Gastrocnemius medialis (tissue), 4 donors: ENCODE results near the gene GRIA1. TPM values are rescaled to one million over a fixed set of nuclear protein-coding genes. Genes with fewer than 3 reads are reported as not detected.

Experiments
- ATAC-seq, 2 donors: fragments of 150-250 bp; one replicate each; pipeline ENCODE4 v1.9.1; 2016
- DNase-seq, 2 donors: peaks; one replicate each; pipeline ENCODE4 v3.0.0-alpha.2; 2019
- H3K27ac ChIP-seq, 4 donors: fragments of 200-600 bp; sonication (generic); 1 replicate in 1 of 4; 2 replicates in 3 of 4; pipeline ENCODE4 v1.5.1; 2016 to 2018; ENCODE audit warnings: mild to moderate bottlenecking in 2 of 4, moderate library complexity in 1 of 4
- H3K27me3 ChIP-seq, 3 donors: fragments of 200-600 bp; sonication (generic) in 2 of 3; 1 replicate in 1 of 3; 2 replicates in 2 of 3; pipeline versions ENCODE4 v1.5.1 to v1.6.0; 2016 to 2019; ENCODE audit warnings: mild to moderate bottlenecking in 1 of 3, moderate library complexity in 1 of 3
- H3K36me3 ChIP-seq, 2 donors: fragments of 200-600 bp; sonication (generic) in 1 of 2; one replicate each; pipeline ENCODE4 v1.5.1; 2017 to 2018
- H3K4me1 ChIP-seq, 2 donors: fragments of 200-600 bp; sonication (generic) in 1 of 2; one replicate each; pipeline ENCODE4 v1.5.1; 2016 to 2017; ENCODE audit warnings: mild to moderate bottlenecking in 2 of 2
- H3K4me3 ChIP-seq, 4 donors: fragments of 200-600 bp; sonication (generic) in 3 of 4; 1 replicate in 1 of 4; 2 replicates in 3 of 4; pipeline ENCODE4 v1.5.1; 2016 to 2019; ENCODE audit warnings: mild to moderate bottlenecking in 2 of 4
- H3K9me3 ChIP-seq, 3 donors: fragments of 200-600 bp; sonication (generic) in 2 of 3; 1 replicate in 1 of 3; 2 replicates in 2 of 3; pipeline ENCODE4 v1.5.1; 2016 to 2019
- POLR2A ChIP-seq, 2 donors: fragments of 450-650 bp; IDR thresholded peaks; one replicate each; pipeline ENCODE4 v1.6.1; 2017; ENCODE audit warnings: antibody characterized with exemption in 2 of 2, mild to moderate bottlenecking in 2 of 2, moderate library complexity in 2 of 2
- in situ Hi-C, 4 donors: fragments of 200-750 bp; cut with MboI; loops; one replicate each; pipeline versions ENCODE4 v1.15.0 to v1.8.0; 2017; ENCODE audit warnings: low sequenced_read_pairs in 4 of 4
- intact Hi-C: fragments of 100-400 bp; cut with DNase I; formaldehyde crosslinking; loops from one replicate; pipeline ENCODE4 v1.15.1; 2023; ENCODE audit warnings: low total_unique reads
- total RNA-seq, 4 donors: library from RNA; depleted of rRNA; stranded (reverse); fragments of >200 nt; gene quantifications; one replicate each; pipeline versions ENCODE4 v1.1.0 to v1.2.3, GENCODE V29; 2016
- TF ChIP-seq, protein P1 (sequence below), 5 experiments: fragments of 450-650 bp in 3 of 5; fragments of 200-600 bp in 2 of 5; sonication (generic) in 2 of 5; IDR thresholded peaks in 4 of 5; conservative IDR thresholded peaks in 1 of 5; 1 replicate in 4 of 5; 2 replicates in 1 of 5; pipeline ENCODE4 v1.5.1; 2016 to 2019; ENCODE audit warnings: antibody characterized with exemption in 5 of 5, mild to moderate bottlenecking in 3 of 5, moderate library complexity in 3 of 5

Gene GRIA1
- total RNA-seq, 4 donors from 2014 or later: 0.18 to 0.46 TPM; not detected in 2

DNA sequence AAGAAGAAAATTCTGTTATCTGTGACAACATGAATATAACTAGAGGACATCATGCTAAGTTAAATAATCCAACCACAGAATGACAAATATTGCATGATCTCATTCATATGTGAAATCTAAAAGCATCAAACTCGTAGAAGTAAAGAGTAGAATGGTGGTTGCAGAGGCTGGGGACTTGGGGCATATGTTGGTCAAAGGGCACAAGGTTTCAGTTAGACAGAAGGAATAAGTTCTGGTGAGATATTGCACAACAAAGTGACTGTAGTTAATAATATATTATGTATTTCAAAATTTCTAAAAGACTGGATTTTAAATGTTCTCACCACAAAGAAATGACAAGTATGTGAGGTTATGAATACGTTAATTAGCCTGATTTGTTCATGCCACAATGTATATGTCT, 24.8 kb downstream of the GRIA1 start:
- Histone ChIP-seq H3K4me3 (no peak overlapping the region), H3K9me3 (no peaks in the 10 kb centered on the region), H3K27me3 (no peaks in the 10 kb centered on the region), H3K27ac (no peak overlapping the region), H3K36me3 (no peaks in the 10 kb centered on the region), H3K4me1 (no peaks in the 10 kb centered on the region)
- DNase-seq: no peak
- in situ Hi-C loops (loop anchor here in 1 of 4 donors (25.0 kb wide), 1 partner anchor 447 kb away; no protein-coding TSS in a partner anchor), intact Hi-C loops (no loop called here)
- TF ChIP-seq POLR2A (IDR thresholded peaks at IDR 0.05): no peak
- TF ChIP-seq, protein P1, sequence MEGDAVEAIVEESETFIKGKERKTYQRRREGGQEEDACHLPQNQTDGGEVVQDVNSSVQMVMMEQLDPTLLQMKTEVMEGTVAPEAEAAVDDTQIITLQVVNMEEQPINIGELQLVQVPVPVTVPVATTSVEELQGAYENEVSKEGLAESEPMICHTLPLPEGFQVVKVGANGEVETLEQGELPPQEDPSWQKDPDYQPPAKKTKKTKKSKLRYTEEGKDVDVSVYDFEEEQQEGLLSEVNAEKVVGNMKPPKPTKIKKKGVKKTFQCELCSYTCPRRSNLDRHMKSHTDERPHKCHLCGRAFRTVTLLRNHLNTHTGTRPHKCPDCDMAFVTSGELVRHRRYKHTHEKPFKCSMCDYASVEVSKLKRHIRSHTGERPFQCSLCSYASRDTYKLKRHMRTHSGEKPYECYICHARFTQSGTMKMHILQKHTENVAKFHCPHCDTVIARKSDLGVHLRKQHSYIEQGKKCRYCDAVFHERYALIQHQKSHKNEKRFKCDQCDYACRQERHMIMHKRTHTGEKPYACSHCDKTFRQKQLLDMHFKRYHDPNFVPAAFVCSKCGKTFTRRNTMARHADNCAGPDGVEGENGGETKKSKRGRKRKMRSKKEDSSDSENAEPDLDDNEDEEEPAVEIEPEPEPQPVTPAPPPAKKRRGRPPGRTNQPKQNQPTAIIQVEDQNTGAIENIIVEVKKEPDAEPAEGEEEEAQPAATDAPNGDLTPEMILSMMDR (IDR thresholded peaks at IDR 0.05 in 4 of 5, conservative IDR thresholded peaks at IDR 0.05 in 1 of 5): no peak
- no peak for ATAC-seq

GRCh38 chr5:153516504-153517240, 26.2 kb downstream of the GRIA1 start:
- Histone ChIP-seq H3K27ac (no peak overlapping the region), H3K4me1 (no peaks in the 10 kb centered on the region), H3K4me3 (no peak overlapping the region), H3K9me3 (no peaks in the 10 kb centered on the region), H3K36me3 (no peaks in the 10 kb centered on the region), H3K27me3 (no peaks in the 10 kb centered on the region)
- in situ Hi-C loops: loop anchor here in 1 of 4 donors (25.0 kb wide), 1 partner anchor 446 kb away; no protein-coding TSS in a partner anchor
- DNase-seq (no peak), ATAC-seq (no peak)
- TF ChIP-seq POLR2A (IDR thresholded peaks at IDR 0.05): no peak
- TF ChIP-seq, protein P1 (IDR thresholded peaks at IDR 0.05 in 4 of 5, conservative IDR thresholded peaks at IDR 0.05 in 1 of 5): no peak
- intact Hi-C loops: no loop called here

- Histone ChIP-seq H3K9me3 (no peaks in the 10 kb centered on the region), H3K27me3 (no peaks in the 10 kb centered on the region), H3K4me3 (no peak overlapping the region), H3K4me1 (no peaks in the 10 kb centered on the region), H3K36me3 (no peaks in the 10 kb centered on the region), H3K27ac (no peak overlapping the region)
- no peak for DNase-seq
- intact Hi-C loops: no loop called here
- no peak for ATAC-seq
- in situ Hi-C loops: loop anchor here in 1 of 4 donors (25.0 kb wide), 1 partner anchor 445 kb away; no protein-coding TSS in a partner anchor
- TF ChIP-seq, protein P1 (IDR thresholded peaks at IDR 0.05 in 4 of 5, conservative IDR thresholded peaks at IDR 0.05 in 1 of 5): no peak
- no peak for TF ChIP-seq POLR2A (IDR thresholded peaks at IDR 0.05)
Measured at GRCh38 chr5:153517241-153517611, 26.8 kb downstream of the GRIA1 start.

- in situ Hi-C loops (loop anchor here in 1 of 4 donors (25.0 kb wide), 1 partner anchor 442 kb away; no protein-coding TSS in a partner anchor), intact Hi-C loops (no loop called here)
- no peaks in the 10 kb centered on the region for H3K9me3 ChIP-seq
- no peaks in the 10 kb centered on the region for H3K36me3 ChIP-seq
- ATAC-seq (no peak), DNase-seq (no peak)
- no peak overlapping the region for H3K4me3 ChIP-seq
- H3K4me1 ChIP-seq: no peaks in the 10 kb centered on the region
- no peak overlapping the region for H3K27ac ChIP-seq
- H3K27me3 ChIP-seq: no peaks in the 10 kb centered on the region
- TF ChIP-seq, protein P1 (IDR thresholded peaks at IDR 0.05 in 4 of 5, conservative IDR thresholded peaks at IDR 0.05 in 1 of 5): no peak
- no peak for TF ChIP-seq POLR2A (IDR thresholded peaks at IDR 0.05)
Measured at GRCh38 chr5:153520137-153520536, 29.7 kb downstream of the GRIA1 start.
